Measurements from ENCODE around the gene TNIK.
"Not testable (repeated sequence)": the region's sequence is repeated elsewhere in the genome, so short reads cannot be mapped to it uniquely, and the experiment has no call there.

Gene TNIK

GRCh38 chr3:171469376-171469775 lies 9.2 kb upstream of the TNIK start:
- no peak for DNase-seq (ENCODE audit: low read depth)

DNA sequence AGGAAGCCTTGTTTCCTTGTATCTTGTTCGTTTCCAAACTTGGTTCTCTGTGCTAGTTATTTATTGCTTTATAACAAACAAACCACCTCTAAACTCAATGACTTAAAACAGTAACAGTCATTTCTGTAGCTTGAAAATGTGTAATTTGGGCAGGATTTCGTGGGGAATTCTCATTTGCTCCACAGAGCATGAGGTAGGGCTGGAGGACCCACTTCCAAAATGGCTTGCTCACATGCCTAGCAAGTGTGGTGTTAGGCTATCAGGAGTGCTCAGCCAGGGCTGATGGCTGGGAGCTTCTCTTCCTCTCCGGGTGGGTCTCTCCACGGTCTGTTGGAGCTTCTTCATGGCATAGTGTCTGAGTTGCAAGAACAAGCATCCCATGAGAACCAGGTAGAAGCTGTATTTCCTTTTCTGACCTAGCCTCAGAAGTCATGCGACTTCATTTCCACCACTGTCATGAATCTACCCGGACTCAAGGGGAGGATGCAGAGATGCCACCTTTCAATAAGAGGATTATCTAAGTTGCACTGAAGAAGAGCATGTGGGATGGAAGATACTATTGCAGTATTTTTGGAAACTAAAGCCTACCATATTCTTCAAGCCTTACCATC lies 8.2 kb upstream of the TNIK start:
- no peak for DNase-seq (ENCODE audit: low read depth)

GRCh38 chr3:171465763-171466162 lies 5.6 kb upstream of the TNIK start:
- no peak for DNase-seq (ENCODE audit: low read depth)

DNA sequence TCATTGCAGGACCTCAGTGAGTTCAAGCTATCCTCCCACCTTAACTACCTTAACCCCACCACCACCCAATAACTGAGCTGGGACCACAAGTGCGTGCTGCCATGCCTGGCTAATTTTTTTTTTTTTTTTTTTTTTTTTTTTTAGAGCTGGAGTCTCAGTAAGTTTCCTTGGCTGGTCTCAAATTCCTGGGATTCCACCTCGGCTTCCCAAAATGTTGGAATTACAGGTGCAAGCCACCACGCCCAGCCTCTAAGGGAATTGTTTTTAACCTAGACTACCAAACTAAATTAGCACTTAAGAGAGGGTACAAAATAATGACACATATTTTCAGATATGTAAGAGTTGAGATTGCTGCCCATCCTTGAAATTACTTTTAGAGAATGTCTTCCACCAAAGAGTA lies 4.3 kb upstream of the TNIK start:
- DNase-seq (ENCODE audit: low read depth): no peak

DNA sequence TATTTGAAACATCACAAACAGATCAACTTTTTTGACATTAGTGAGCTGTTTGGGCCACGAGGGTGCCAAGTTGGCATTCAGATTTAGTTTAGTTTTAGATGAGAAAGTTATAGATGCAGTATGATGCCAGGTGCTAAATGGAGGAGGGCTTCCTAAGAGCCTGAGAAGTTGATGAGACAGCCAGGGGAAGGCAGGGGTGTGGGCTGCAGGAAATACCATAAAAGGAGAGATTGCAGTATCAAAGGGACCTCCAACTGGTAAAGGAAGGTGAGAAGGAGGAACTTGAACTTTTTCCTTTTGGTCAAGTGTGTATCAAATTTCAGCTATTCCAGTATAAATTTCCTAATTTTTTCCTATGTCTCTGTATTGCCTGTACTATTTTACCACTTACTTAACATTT lies 2.0 kb upstream of the TNIK start:
- DNase-seq (ENCODE audit: low read depth): no peak

GRCh38 chr3:171461525-171461917 lies 1.3 kb upstream of the TNIK start:
- DNase-seq (ENCODE audit: low read depth): no peak

- DNase-seq (ENCODE audit: low read depth): no peak
Measured at GRCh38 chr3:171460725-171461524, 720 bp upstream of the TNIK start.

DNA sequence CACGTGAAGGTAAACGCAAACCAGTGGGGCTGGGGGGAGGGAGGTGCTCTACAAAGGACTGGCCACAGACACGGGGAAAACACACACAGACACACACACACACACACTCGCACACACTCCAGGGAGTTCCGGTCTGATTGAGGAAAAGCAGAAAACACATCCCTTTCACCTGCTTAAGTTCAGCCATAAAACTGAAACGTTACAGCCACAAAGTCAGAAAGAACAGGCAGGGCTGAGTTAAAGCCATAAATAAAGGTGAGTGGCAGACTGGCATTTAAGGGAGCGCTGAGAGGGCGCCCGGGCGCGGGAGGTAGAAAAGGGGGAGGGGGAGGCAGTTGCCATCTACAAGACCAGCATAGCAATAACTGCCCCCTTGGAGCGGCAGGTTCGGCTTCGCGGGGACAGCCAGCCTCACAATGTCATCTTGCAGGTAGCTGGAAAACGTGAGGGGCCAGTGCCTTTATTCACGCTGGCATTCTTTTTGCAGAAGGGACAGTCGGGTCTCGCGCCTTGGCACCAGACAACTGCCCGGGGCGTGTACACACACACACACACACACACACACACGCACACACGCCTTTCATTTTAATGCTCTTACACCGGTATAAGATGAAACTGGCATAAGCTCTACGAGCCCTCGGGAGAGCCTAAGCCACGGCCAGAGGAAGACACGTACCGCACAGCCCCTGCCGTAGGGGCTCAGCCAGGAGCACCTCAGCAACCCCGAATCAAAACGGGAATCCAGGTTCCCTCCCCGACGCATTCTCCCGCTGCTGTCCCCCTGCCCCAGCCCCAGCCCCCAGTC lies 866 bp downstream of the TNIK start:
- DNase-seq (ENCODE audit: low read depth): no peak

DNA sequence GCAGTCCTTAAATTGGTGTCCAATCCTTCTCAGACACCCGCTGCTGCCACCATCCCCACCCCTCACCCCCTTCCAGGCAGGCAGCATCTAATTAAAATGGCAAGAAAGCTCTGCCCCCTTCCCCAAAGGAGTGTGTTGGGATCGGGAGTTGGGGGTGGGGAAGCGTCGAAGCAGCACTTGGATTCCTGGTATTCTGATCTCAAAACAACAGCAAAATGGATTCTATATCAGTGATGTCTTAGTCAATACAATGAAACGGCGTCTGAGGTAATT lies 1.4 kb downstream of the TNIK start:
- no peak for DNase-seq (ENCODE audit: low read depth)

DNA sequence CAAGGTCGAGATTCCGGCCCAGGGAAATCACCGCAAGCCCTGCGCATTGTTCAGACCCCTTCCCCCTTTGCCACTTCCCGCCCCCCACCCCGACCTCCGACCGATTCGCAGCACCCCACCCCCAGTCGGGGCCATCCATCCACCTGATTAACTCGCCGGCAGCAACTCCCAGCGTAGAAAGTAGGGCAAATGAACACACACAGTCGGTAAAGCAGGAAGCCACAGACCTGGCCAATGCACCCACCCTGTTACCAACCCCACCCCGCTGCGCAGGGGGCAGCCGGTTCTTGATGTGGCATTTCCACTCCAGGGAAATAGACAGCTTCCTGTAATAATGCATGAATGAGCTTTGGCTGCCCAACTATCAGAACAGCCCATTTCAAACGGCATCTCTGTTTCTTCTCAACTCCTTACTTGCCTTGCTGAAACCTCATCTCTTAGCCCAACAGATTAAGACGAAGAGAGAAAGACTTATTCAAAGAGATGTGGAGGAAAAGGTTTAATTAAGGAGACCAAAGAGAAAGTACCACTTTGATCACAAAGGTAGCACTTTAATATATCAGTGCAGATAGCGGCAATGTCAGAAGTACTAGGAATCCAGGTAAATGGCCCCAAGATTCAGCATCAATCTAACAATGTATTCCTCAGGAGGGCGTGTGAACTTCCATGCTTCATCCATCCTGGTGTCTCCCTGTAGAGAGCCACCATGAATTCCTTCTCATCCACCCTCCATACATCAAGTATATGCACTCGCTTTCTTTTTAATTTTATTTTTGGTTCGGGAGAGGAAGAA lies 1.9 kb downstream of the TNIK start:
- DNase-seq (ENCODE audit: low read depth): no peak

GRCh38 chr3:171457607-171458061 lies 2.6 kb downstream of the TNIK start:
- DNase-seq (ENCODE audit: low read depth): no peak

- DNase-seq (ENCODE audit: low read depth): no peak
Measured at GRCh38 chr3:171456765-171457606, 3.2 kb downstream of the TNIK start.

- DNase-seq (ENCODE audit: low read depth): no peak
Measured at GRCh38 chr3:171455603-171456550, 4.3 kb downstream of the TNIK start.

- DNase-seq (ENCODE audit: low read depth): no peak
Measured at GRCh38 chr3:171454041-171454440, 6.2 kb downstream of the TNIK start.

GRCh38 chr3:171453180-171453886 lies 6.9 kb downstream of the TNIK start:
- DNase-seq (ENCODE audit: low read depth): no peak

DNA sequence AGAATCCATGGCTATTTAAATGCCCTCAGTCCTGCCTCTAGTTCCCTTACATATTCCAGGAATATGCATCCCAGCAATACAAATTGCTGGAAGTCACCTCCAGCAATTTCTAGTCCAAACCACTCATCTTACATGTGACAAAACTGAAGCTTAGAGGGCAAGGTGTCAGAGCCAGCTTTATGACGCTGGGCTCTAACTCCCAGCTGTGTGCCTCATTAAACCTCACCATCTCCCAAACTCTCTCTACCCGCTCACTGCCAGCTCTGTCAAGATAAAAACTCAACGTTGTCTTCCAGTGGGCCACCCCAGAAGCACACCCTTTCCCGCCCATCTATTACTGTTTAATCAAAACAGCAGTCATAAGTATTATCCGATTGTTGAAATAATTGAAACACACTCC lies 7.9 kb downstream of the TNIK start:
- no peak for DNase-seq (ENCODE audit: low read depth)

- no peak for DNase-seq (ENCODE audit: low read depth)
Measured at GRCh38 chr3:171451915-171452314, 8.3 kb downstream of the TNIK start.

DNA sequence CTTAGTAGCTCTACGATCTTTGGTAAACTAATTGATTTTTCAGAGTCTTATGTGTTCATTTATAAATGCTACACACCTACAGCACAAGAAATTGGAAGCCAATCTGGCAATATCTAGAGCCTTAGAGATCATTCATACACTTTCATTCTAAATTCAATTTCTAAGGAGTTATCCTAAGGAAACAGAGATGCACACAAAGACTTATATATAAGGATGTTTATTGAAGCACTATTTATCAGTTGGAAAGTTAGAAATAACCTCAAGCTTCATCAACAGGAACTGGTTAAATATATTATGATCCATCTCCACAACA lies 12.7 kb downstream of the TNIK start:
- not testable (repeated sequence) for DNase-seq (ENCODE audit: low read depth)

DNA sequence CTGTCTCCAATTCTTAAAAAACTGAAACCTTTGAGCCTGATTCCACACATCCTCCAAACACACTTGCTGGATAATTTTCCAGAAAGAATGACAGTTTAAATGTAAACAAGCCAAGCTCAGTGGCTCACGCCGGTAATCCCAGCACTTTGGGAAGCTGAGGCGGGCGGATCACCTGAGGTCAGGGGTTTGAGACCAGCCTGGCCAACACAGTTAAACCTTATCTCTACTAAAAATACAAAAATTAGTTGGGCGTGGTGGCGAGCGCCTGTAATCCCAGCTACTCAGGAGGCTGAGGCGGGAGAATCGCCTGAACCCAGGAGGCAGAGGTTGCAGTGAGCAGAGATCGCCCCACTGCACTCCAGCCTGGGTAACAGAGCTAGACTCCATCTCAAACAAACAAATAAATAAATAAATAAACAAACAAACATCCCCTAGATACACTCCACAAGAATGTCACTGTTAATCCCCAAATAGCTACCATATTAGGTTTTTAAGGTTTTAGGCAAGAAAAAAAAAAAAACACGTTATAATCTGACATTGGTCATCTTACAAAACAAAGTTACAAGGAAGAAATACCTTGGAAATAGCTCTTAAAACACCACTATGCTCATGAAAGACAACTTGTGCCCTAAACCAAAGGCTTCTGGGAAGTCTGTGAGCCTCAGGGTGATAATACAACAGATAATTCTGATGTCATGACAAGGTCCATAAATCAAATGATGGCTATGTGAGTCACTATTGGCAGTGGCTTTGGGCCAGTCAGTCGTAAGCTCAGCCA lies 13.2 kb downstream of the TNIK start:
- no peak for DNase-seq (ENCODE audit: low read depth)
